ENCODE measurements around the gene SPAAR. TPM values are rescaled to one million over a fixed set of nuclear protein-coding genes. Genes with fewer than 3 reads are reported as not detected.

SPAAR gene
- total RNA-seq, 1 donor from 2014 or later: 0.18 TPM

DNA sequence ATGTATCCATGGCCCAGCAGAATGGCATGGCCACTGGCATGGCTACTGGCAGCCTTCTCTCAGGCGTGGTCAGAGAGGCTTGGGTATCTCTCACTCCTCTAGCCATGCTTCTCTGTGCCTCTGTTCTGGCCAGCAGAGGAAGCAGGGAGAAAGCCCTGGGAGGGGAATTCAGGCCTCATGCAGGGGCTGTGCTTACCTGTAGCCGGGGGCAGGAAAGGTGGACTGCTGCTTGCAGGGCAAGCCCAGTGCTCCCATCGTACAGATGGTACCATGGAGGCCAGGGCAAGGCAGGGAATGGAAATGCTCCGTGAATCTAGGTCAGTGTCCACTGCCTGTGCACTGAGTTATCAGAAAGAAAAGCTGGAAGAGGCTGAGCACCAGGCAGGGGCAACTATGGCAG lies 41.8 kb upstream of the SPAAR start:
- Mint-ChIP-seq H3K27me3 (ENCODE audit: low read depth, unreplicated experiment) (peaks cover 24% of the 10 kb centered on the region), H3K27ac (ENCODE audit: unreplicated experiment) (no peak overlapping the region), H3K36me3 (ENCODE audit: low read depth, unreplicated experiment) (peaks cover 5% of the 10 kb centered on the region), H3K4me1 (ENCODE audit: low read depth, unreplicated experiment) (no peaks in the 10 kb centered on the region), H3K9me3 (ENCODE audit: unreplicated experiment) (peaks cover 2% of the 10 kb centered on the region), H3K4me3 (ENCODE audit: unreplicated experiment) (no peak overlapping the region)
- Histone ChIP-seq H2AFZ (ENCODE audit: low read depth, low read length) (no peak overlapping the region), H3K36me3 (ENCODE audit: insufficient read depth, low read length) (no peaks in the 10 kb centered on the region), H3K79me2 (ENCODE audit: insufficient read depth, low read length) (no peaks in the 10 kb centered on the region), H3K9me3 (ENCODE audit: insufficient read depth, low read depth, low read length) (no peaks in the 10 kb centered on the region), H4K20me1 (ENCODE audit: insufficient read depth, low read length) (no peaks in the 10 kb centered on the region), H3K27ac (ENCODE audit: low read depth, low read length) (no peak overlapping the region), H3K27me3 (ENCODE audit: insufficient read depth, low read length) (peaks cover 3% of the 10 kb centered on the region), H3K4me3 (ENCODE audit: insufficient read depth, low read depth, low read length) (no peak overlapping the region), H3K4me2 (ENCODE audit: low read length) (no peak overlapping the region), H3K9ac (ENCODE audit: low read length) (no peak overlapping the region), H3K4me1 (ENCODE audit: insufficient read depth, low read length) (no peaks in the 10 kb centered on the region)
- DNase-seq (ENCODE audit: low read depth) (no peak), FAIRE-seq (no peak)
- TF ChIP-seq EZH2 (IDR thresholded peaks at IDR 0.05; ENCODE audit: insufficient read depth, low read length): no peak
- TF ChIP-seq, protein P1, sequence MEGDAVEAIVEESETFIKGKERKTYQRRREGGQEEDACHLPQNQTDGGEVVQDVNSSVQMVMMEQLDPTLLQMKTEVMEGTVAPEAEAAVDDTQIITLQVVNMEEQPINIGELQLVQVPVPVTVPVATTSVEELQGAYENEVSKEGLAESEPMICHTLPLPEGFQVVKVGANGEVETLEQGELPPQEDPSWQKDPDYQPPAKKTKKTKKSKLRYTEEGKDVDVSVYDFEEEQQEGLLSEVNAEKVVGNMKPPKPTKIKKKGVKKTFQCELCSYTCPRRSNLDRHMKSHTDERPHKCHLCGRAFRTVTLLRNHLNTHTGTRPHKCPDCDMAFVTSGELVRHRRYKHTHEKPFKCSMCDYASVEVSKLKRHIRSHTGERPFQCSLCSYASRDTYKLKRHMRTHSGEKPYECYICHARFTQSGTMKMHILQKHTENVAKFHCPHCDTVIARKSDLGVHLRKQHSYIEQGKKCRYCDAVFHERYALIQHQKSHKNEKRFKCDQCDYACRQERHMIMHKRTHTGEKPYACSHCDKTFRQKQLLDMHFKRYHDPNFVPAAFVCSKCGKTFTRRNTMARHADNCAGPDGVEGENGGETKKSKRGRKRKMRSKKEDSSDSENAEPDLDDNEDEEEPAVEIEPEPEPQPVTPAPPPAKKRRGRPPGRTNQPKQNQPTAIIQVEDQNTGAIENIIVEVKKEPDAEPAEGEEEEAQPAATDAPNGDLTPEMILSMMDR (IDR thresholded peaks at IDR 0.05; ENCODE audit: insufficient read depth, low read depth, low read length): no peak

DNA sequence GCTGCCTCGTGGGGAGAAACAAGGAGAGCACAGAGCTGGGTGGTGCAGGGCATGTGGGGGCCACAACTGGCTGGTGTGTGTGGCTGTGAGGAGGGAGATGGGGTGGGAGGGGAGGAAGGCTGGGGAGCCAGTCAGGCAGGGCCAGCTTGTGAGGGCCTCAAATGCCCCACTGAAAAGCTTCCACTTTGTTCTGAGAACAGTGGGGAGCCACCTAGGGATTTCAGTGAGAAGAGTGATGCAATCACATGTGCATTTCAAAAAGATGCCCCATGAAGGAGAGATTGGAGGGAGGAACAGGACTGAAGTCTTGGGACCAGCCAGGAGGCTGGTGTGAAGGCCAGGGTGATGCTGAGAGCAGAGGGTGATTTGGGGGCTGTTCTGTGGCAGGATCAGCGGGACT lies 40.4 kb upstream of the SPAAR start:
- H4K20me1 ChIP-seq (ENCODE audit: insufficient read depth, low read length): no peaks in the 10 kb centered on the region
- H3K9me3 ChIP-seq (ENCODE audit: insufficient read depth, low read depth, low read length): no peaks in the 10 kb centered on the region
- H3K4me3 ChIP-seq (ENCODE audit: insufficient read depth, low read depth, low read length): no peak overlapping the region
- no peak overlapping the region for H3K9ac ChIP-seq (ENCODE audit: low read length)
- no peak for DNase-seq (ENCODE audit: low read depth)
- no peak for FAIRE-seq
- no peaks in the 10 kb centered on the region for H3K79me2 ChIP-seq (ENCODE audit: insufficient read depth, low read length)
- TF ChIP-seq, protein P1 (IDR thresholded peaks at IDR 0.05; ENCODE audit: insufficient read depth, low read depth, low read length): no peak
- TF ChIP-seq EZH2 (IDR thresholded peaks at IDR 0.05; ENCODE audit: insufficient read depth, low read length): no peak
- Mint-ChIP-seq H3K9me3 (ENCODE audit: unreplicated experiment) (peaks cover 2% of the 10 kb centered on the region), H3K4me3 (ENCODE audit: unreplicated experiment) (no peak overlapping the region), H3K36me3 (ENCODE audit: low read depth, unreplicated experiment) (peaks cover 5% of the 10 kb centered on the region), H3K4me1 (ENCODE audit: low read depth, unreplicated experiment) (no peaks in the 10 kb centered on the region), H3K27ac (ENCODE audit: unreplicated experiment) (no peak overlapping the region), H3K27me3 (ENCODE audit: low read depth, unreplicated experiment) (peaks cover 14% of the 10 kb centered on the region)
- no peaks in the 10 kb centered on the region for H3K4me1 ChIP-seq (ENCODE audit: insufficient read depth, low read length)
- no peak overlapping the region for H3K27ac ChIP-seq (ENCODE audit: low read depth, low read length)
- H3K4me2 ChIP-seq (ENCODE audit: low read length): no peak overlapping the region
- no peak overlapping the region for H2AFZ ChIP-seq (ENCODE audit: low read depth, low read length)
- no peaks in the 10 kb centered on the region for H3K36me3 ChIP-seq (ENCODE audit: insufficient read depth, low read length)
- peaks cover 3% of the 10 kb centered on the region for H3K27me3 ChIP-seq (ENCODE audit: insufficient read depth, low read length)

DNA sequence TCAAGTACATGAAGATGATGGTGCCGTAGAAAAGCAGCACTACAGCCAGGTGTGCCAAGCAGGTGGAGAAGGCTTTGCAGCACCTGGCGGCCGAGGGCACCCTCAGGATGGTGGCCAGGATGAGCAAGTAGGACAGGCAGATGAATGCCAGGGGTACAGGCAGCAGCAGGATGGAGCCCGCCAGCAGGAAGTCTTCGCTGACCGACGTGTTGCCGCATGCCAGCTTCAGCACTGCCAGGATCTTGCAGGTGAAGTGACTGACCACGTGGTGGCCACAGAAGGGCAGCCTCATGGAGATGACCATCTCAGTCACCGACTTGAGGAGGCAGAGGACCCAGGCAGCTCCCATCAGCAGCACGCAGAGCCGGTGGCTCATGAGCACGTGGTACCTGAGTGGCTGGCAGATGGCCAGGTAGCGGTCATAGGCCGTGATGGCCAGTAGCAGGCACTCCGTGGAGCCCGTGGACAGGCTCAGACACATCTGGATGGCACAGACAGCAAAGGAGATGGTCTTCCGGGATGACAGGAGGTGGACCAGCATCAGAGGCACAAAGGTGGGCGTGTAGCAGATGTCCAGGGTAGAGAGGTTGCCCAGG lies 39.6 kb upstream of the SPAAR start:
- H3K36me3 Mint-ChIP-seq (ENCODE audit: low read depth, unreplicated experiment): peaks cover 5% of the 10 kb centered on the region
- no peaks in the 10 kb centered on the region for H4K20me1 ChIP-seq (ENCODE audit: insufficient read depth, low read length)
- no peak overlapping the region for H3K4me3 Mint-ChIP-seq (ENCODE audit: unreplicated experiment)
- no peaks in the 10 kb centered on the region for H3K36me3 ChIP-seq (ENCODE audit: insufficient read depth, low read length)
- peaks cover 12% of the 10 kb centered on the region for H3K27me3 Mint-ChIP-seq (ENCODE audit: low read depth, unreplicated experiment)
- DNase-seq (ENCODE audit: low read depth) (no peak), FAIRE-seq (no peak)
- no peaks in the 10 kb centered on the region for H3K79me2 ChIP-seq (ENCODE audit: insufficient read depth, low read length)
- no peaks in the 10 kb centered on the region for H3K9me3 ChIP-seq (ENCODE audit: insufficient read depth, low read depth, low read length)
- H3K4me3 ChIP-seq (ENCODE audit: insufficient read depth, low read depth, low read length): no peak overlapping the region
- no peak overlapping the region for H3K27ac ChIP-seq (ENCODE audit: low read depth, low read length)
- no peaks in the 10 kb centered on the region for H3K4me1 Mint-ChIP-seq (ENCODE audit: low read depth, unreplicated experiment)
- H2AFZ ChIP-seq (ENCODE audit: low read depth, low read length): no peak overlapping the region
- peaks cover 2% of the 10 kb centered on the region for H3K27me3 ChIP-seq (ENCODE audit: insufficient read depth, low read length)
- H3K4me1 ChIP-seq (ENCODE audit: insufficient read depth, low read length): no peaks in the 10 kb centered on the region
- no peak overlapping the region for H3K9ac ChIP-seq (ENCODE audit: low read length)
- H3K4me2 ChIP-seq (ENCODE audit: low read length): no peak overlapping the region
- H3K27ac Mint-ChIP-seq (ENCODE audit: unreplicated experiment): no peak overlapping the region
- TF ChIP-seq EZH2 (IDR thresholded peaks at IDR 0.05; ENCODE audit: insufficient read depth, low read length): no peak
- TF ChIP-seq, protein P1 (IDR thresholded peaks at IDR 0.05; ENCODE audit: insufficient read depth, low read depth, low read length): no peak
- peaks cover 2% of the 10 kb centered on the region for H3K9me3 Mint-ChIP-seq (ENCODE audit: unreplicated experiment)
